B cell (primary cell): Measurements from ENCODE around the gene TSPAN10. TPM values are rescaled to one million over a fixed set of nuclear protein-coding genes. Genes with fewer than 3 reads are reported as not detected.

Experiments used
- ATAC-seq: fragments of 200-7000 bp; cut with Tn5 transposase; one replicate; pipeline ENCODE4 v1.10.0; 2021; ENCODE audit warnings: low read depth, mild to moderate bottlenecking, moderate number of reproducible peaks, moderate library complexity
- CTCF ChIA-PET: fragments of 350-600 bp; sonication (Branson Sonifier 250); formaldehyde crosslinking; loops from one replicate; lab custom pipeline; 2021; ENCODE audit warnings: antibody characterized with exemption, inconsistent platforms; lab: Charles Lee
- POLR2A ChIA-PET: fragments of 350-600 bp; sonication (Branson Sonifier 250); formaldehyde crosslinking; loops from one replicate; lab custom pipeline; 2021; ENCODE audit warnings: antibody characterized with exemption; lab: Charles Lee
- DNase-seq: peaks from one replicate; pipeline ENCODE4 v3.0.0; 2013
- H2AFZ ChIP-seq: 2 replicates; pipeline ENCODE4 v1.6.1; 2012; ENCODE audit warnings: mild to moderate bottlenecking, low read depth, low read length; ENCODE audit not compliant: insufficient read depth, poor library complexity, severe bottlenecking
- H3K27ac ChIP-seq, 2 donors: 1 replicate in 1 of 2; 2 replicates in 1 of 2; pipeline ENCODE4 v1.5.1; 2012 to 2013; ENCODE audit warnings: low read length in 2 of 2, mild to moderate bottlenecking in 2 of 2, moderate library complexity in 1 of 2
- H3K27me3 ChIP-seq, 4 experiments: fragments of 200-600 bp in 1 of 4; sonication (generic) in 1 of 4; replicated peaks in 1 of 4; 1 replicate in 2 of 4; 2 replicates in 2 of 4; pipeline versions ENCODE4 v1.6.1 to v1.7.0; 2013 to 2016; ENCODE audit warnings: low read length in 3 of 4, mild to moderate bottlenecking in 2 of 4, mixed read lengths in 1 of 4, moderate library complexity in 1 of 4; ENCODE audit not compliant: insufficient read depth in 4 of 4, control insufficient read depth in 3 of 4; ENCODE audit errors: control extremely low read depth in 1 of 4
- H3K36me3 ChIP-seq, 2 experiments: replicated peaks in 1 of 2; 1 replicate in 1 of 2; 2 replicates in 1 of 2; pipeline versions ENCODE4 v1.6.1 to v1.7.1; 2013; ENCODE audit warnings: low read length in 1 of 2; ENCODE audit not compliant: insufficient read depth in 2 of 2, control insufficient read depth in 1 of 2; ENCODE audit errors: control extremely low read depth in 1 of 2, extremely low read depth in 1 of 2
- H3K4me1 ChIP-seq, 2 donors: fragments of 200-600 bp in 1 of 2; sonication (generic) in 1 of 2; 1 replicate in 1 of 2; 2 replicates in 1 of 2; pipeline versions ENCODE4 v1.5.1 to v1.6.1; 2013 to 2017; ENCODE audit warnings: low read length in 2 of 2; ENCODE audit not compliant: control insufficient read depth in 2 of 2, insufficient read depth in 2 of 2
- H3K4me2 ChIP-seq: replicated peaks from 2 replicates; pipeline ENCODE3; 2012; ENCODE audit warnings: mild to moderate bottlenecking, low read depth, low read length; ENCODE audit not compliant: poor library complexity, severe bottlenecking
- H3K4me3 ChIP-seq, 5 experiments: fragments of 200-600 bp in 1 of 5; sonication (generic) in 1 of 5; 1 replicate in 3 of 5; 2 replicates in 2 of 5; pipeline versions ENCODE4 v1.5.1 to v1.7.0; 2011 to 2016; ENCODE audit warnings: low read length in 4 of 5, mild to moderate bottlenecking in 4 of 5, low read depth in 2 of 5, control low read depth in 1 of 5, moderate library complexity in 1 of 5; ENCODE audit not compliant: insufficient read depth in 1 of 5; ENCODE audit errors: control extremely low read depth in 1 of 5, extremely low read depth in 1 of 5
- H3K79me2 ChIP-seq: fragments of 200-600 bp; sonication (generic); one replicate; pipeline ENCODE4 v1.6.0; 2016; ENCODE audit warnings: low read length; ENCODE audit not compliant: control insufficient read depth, insufficient read depth
- H3K9ac ChIP-seq: fragments of 200-600 bp; sonication (generic); 2 replicates; pipeline ENCODE4 v1.6.1; 2017; ENCODE audit warnings: mild to moderate bottlenecking, low read length, moderate library complexity
- H3K9me3 ChIP-seq, 3 donors: one replicate each; pipeline versions ENCODE4 v1.6.1 to v1.7.1; 2013; ENCODE audit warnings: low read length in 2 of 3; ENCODE audit not compliant: control insufficient read depth in 2 of 3, insufficient read depth in 1 of 3; ENCODE audit errors: control extremely low read depth in 1 of 3
- H4K20me1 ChIP-seq: 2 replicates; pipeline ENCODE4 v1.6.0; 2012; ENCODE audit warnings: mild to moderate bottlenecking, low read length; ENCODE audit not compliant: insufficient read depth, control insufficient read depth, poor library complexity, severe bottlenecking
- H3K27ac Mint-ChIP-seq: one replicate; pipeline ENCODE4 v1.8.0; 2021; ENCODE audit warnings: mixed read lengths
- H3K27me3 Mint-ChIP-seq: one replicate; pipeline ENCODE4 v1.8.0; 2021; ENCODE audit warnings: mixed read lengths
- H3K4me1 Mint-ChIP-seq: one replicate; pipeline ENCODE4 v1.8.0; 2021; ENCODE audit warnings: mixed read lengths
- H3K4me3 Mint-ChIP-seq: one replicate; pipeline ENCODE4 v1.8.0; 2021; ENCODE audit warnings: mixed read lengths
- H3K9me3 Mint-ChIP-seq: one replicate; pipeline ENCODE4 v1.8.0; 2022; ENCODE audit warnings: mixed read lengths; ENCODE audit not compliant: insufficient read depth
- CTCF ChIP-seq: fragments of 200-600 bp; IDR thresholded peaks from one replicate; pipeline ENCODE4 v1.8.0; 2022; ENCODE audit warnings: antibody characterized with exemption, mild to moderate bottlenecking
- EZH2 ChIP-seq: IDR thresholded peaks from 2 replicates; pipeline ENCODE4 v1.6.1; 2012; ENCODE audit warnings: borderline replicate concordance, low read depth, mild to moderate bottlenecking, moderate library complexity, low read length; ENCODE audit not compliant: insufficient read depth, poor library complexity, severe bottlenecking
- WGBS: methylation state at CpG from one replicate; pipeline ENCODE4 v1.1.5; 2013; ENCODE audit warnings: missing lambda C conversion rate; ENCODE audit not compliant: insufficient coverage; 5-methylcytosine and 5-hydroxymethylcytosine counted together
- intact Hi-C: fragments of 100-400 bp; cut with micrococcal nuclease; formaldehyde crosslinking; loops from one replicate; pipeline ENCODE4 v1.10.0; 2022
- polyA plus RNA-seq: library from polyadenylated mRNA; depleted of rRNA; stranded (reverse); fragments of >200 nt; gene quantifications from 2 replicates; pipeline ENCODE4 v1.2.3, GENCODE V29; 2012
- total RNA-seq, 2 donors: library from RNA; stranded (reverse); fragments of 120-200 nt in 1 of 2; gene quantifications; 1 replicate in 1 of 2; 2 replicates in 1 of 2; pipeline versions ENCODE4 v1.2.3 to v1.2.4, GENCODE V29; 2013 to 2022

The TSPAN10 gene
- total and polyA plus RNA-seq, 2 donors (not counting 1 experiment from before 2014, with no cell fraction given) = 0.34 to 1.1 TPM

DNA sequence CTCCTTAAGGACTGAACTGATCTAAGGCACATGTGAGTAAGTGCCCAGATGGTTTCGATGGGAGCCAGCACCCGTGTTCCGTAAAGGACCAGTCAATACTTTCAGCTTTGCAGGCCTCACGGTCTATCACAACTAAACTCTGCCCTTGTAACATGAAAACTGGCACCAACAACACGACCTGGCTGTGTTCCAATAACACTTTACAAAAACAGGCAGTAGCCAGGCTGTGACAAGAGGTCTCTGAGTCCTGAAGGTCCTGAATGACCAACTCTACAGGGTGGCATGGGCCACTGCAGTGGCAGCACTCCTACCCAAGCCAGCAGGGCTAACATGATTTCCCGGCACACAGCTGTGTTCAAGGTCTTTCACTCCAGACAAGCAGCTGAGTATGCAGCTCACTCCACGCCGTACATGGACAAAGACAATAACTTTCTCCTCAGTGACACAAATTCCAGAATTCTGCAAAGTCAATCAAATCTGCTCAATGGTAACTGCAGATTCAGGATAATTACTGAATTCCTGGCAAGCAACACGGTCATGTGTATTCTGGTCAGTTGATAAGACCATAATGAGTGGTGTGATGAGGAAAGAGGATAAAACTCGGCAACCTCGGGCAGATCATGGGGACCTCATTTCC, 15.4 kb upstream of the TSPAN10 start:
- intact Hi-C loops = no loop called here
- Histone ChIP-seq H3K4me2 (no peak overlapping the region), H3K9me3 (peaks cover 0 to 6% (median 0%) of the 10 kb centered on the region in 3 donors), H4K20me1 (peaks cover 24% of the 10 kb centered on the region), H3K79me2 (peaks cover 48% of the 10 kb centered on the region), H3K27me3 (no peaks in the 10 kb centered on the region), H3K36me3 (peaks cover 23 to 60% of the 10 kb centered on the region in 2 experiments), H3K9ac (no peak overlapping the region), H2AFZ (no peak overlapping the region), H3K4me3 (no peak overlapping the region), H3K4me1 (no peaks in the 10 kb centered on the region), H3K27ac (no peak overlapping the region)
- H3K4me3 Mint-ChIP-seq = no peak overlapping the region
- no peak for TF ChIP-seq EZH2
- no peak for TF ChIP-seq CTCF
- H3K27me3 Mint-ChIP-seq = no peaks in the 10 kb centered on the region
- H3K9me3 Mint-ChIP-seq = peaks cover 6% of the 10 kb centered on the region
- no peak for DNase-seq
- peaks cover 2% of the 10 kb centered on the region for H3K4me1 Mint-ChIP-seq
- ChIA-PET POLR2A (no interaction called here), CTCF (interaction anchor here (0.8 kb wide), 1 partner anchor 21 kb away, joined by 3 read pairs; no protein-coding TSS in a partner anchor)
- 91% methylated on average over 7 of the region's 11 CpGs for WGBS
- no peak overlapping the region for H3K27ac Mint-ChIP-seq
- ATAC-seq = no peak

- intact Hi-C loops = no loop called here
- peaks cover 9% of the 10 kb centered on the region for H3K4me1 Mint-ChIP-seq
- Histone ChIP-seq H4K20me1 (peaks cover 11% of the 10 kb centered on the region), H2AFZ (no peak overlapping the region), H3K9me3 (peaks cover 0 to 3% (median 0%) of the 10 kb centered on the region in 3 donors), H3K9ac (no peak overlapping the region), H3K4me1 (peaks cover 0 to 8% of the 10 kb centered on the region in 2 donors), H3K4me2 (no peak overlapping the region), H3K27ac (no peak overlapping the region), H3K36me3 (peaks cover 2 to 27% of the 10 kb centered on the region in 2 experiments), H3K4me3 (no peak overlapping the region), H3K27me3 (no peaks in the 10 kb centered on the region), H3K79me2 (peaks cover 46% of the 10 kb centered on the region)
- ATAC-seq = no peak
- no peak overlapping the region for H3K4me3 Mint-ChIP-seq
- no peaks in the 10 kb centered on the region for H3K27me3 Mint-ChIP-seq
- H3K27ac Mint-ChIP-seq = no peak overlapping the region
- CTCF ChIA-PET = no interaction called here
- POLR2A ChIA-PET = no interaction called here
- 91% methylated on average over 8 of the region's 8 CpGs for WGBS
- TF ChIP-seq EZH2 (no peak), CTCF (no peak)
- no peak for DNase-seq
- no peaks in the 10 kb centered on the region for H3K9me3 Mint-ChIP-seq
Observed at GRCh38 chr17:81630274-81630673, 6.7 kb upstream of the TSPAN10 start.
